Measurements from ENCODE around the gene GPR63.

- TF ChIP-seq, protein P1, sequence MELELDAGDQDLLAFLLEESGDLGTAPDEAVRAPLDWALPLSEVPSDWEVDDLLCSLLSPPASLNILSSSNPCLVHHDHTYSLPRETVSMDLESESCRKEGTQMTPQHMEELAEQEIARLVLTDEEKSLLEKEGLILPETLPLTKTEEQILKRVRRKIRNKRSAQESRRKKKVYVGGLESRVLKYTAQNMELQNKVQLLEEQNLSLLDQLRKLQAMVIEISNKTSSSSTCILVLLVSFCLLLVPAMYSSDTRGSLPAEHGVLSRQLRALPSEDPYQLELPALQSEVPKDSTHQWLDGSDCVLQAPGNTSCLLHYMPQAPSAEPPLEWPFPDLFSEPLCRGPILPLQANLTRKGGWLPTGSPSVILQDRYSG (CRISPR knock-in tag; IDR thresholded peaks at IDR 0.05) = no peak
- TF ChIP-seq KLF6 (CRISPR knock-in tag; IDR thresholded peaks at IDR 0.05) (no peak), PHF20 (CRISPR knock-in tag; IDR thresholded peaks at IDR 0.05) (no peak), ZBTB33 (CRISPR knock-in tag; IDR thresholded peaks at IDR 0.05) (no peak), FLYWCH1 (CRISPR knock-in tag; IDR thresholded peaks at IDR 0.05) (no peak), CTCF (CRISPR knock-in tag; IDR thresholded peaks at IDR 0.05) (no peak)
These were observed 47.4 kb downstream of the GPR63 start for GRCh38 chr6:96789871-96790270.
